Anterior cingulate cortex (tissue), 58 donors: ENCODE results near the gene OR4E1.
"Not testable (repeated sequence)": the region's sequence is repeated elsewhere in the genome, so short reads cannot be mapped to it uniquely, and the experiment has no call there.

ENCODE experiments used
- DNase-seq, 58 donors: peaks; one replicate each; lab custom pipeline; 2025; lab: John Stamatoyannopoulos, UW

The OR4E1 gene

DNA sequence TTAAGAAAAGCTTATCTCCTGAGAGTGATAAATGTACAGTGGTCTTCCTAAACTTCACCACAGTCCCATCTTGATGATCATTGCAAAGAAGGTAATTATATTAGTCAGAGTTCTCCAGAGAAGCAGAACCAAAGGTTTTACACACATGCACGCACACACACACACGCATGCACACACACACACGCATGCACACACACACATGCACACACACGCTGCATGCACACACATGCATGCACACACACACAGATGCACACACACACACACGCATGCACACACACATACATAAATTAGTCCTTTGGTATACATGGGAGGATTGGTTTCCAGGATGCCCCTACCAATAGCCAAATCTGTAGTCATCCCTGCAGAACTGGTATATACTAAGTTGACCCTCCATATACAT, 19.4 kb downstream of the OR4E1 start:
- DNase-seq = no peak

- DNase-seq = no peak
Observed at GRCh38 chr14:21653331-21653885, 20.2 kb downstream of the OR4E1 start, which contains the start of gene OR4E2. OR4E2 (plus strand) TSS chr14:21653835; CDS start chr14:21665083, 11,248 bp downstream.

DNA sequence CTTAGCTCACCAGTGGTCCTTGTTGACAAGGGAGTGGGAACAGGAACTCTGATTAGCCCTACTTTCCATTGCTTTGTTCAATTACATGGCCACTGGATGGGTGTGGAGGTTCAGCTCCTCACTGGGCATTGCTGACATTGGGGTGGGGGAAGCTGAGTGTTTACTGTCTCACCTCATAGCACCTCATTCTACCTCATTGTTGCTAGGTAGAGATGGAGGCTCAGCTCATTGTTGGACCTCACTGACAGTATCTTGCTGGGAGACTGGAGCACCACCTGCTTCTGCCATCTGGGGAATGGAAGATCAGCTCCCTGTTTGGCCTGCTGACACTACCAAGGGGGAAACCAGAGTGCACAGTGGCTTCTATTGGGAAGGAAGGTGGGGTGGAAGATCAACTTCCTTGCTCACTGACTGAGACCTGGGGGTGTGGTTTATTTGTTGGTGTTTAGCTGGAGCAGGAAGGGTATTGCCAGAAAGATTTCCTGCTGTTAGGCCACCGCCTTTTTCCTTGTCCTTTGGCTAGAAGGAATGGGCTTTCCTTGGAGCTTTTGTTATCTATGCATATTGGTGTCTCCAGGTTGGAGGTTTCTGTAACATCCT, 21.3 kb downstream of the OR4E1 start:
- no peak for DNase-seq

DNA sequence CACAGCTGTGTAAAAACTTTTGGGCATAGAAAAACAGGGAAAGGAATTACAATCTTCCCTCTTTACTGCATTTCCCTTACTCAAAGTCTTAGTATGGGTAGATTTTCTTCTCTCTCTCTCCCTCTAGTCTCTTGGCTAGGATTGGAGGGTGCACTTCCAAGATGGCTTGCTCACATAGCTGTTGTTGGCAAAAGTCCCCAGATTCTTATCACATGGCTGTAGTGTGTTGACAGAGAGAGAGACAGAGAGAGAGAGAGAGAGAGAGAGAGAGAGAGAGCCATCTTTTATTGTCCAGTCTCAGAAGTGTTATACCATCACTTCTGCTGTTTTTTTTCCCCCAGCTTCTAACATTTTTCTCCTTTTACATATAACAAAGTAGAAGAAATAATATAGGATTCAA, 26.2 kb downstream of the OR4E1 start:
- DNase-seq = no peak

DNA sequence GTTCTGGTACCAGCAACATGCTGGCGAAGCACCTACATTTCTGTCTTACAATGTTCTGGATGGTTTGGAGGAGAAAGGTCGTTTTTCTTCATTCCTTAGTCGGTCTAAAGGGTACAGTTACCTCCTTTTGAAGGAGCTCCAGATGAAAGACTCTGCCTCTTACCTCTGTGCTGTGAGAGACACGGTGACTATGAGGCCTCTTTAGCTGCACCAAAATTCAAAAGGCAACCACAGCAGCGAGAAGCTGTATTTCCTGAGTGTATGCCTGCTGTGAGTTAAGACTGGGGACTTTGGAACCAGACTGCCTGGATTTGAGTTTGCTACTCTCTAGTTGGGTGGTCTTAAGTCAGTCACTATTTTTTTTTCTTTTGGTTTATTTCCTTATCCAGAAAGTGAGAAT, 30.2 kb downstream of the OR4E1 start:
- no peak for DNase-seq

DNA sequence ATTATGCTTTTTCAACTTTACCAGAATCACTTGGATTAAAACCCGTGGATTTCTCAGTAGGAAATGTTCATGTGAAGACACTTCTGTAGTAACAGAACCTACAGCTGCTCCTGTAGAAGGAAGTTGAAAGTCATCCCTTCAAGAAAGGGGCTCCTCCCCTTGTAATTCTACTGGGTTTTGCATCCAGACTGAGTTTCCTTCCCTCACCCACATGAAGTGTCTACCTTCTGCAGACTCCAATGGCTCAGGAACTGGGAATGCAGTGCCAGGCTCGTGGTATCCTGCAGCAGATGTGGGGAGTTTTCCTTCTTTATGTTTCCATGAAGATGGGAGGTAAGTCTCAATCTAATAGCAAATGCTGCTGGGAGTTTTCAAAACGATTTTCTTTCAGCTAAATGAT, 30.9 kb downstream of the OR4E1 start:
- no peak for DNase-seq

GRCh38 chr14:21634840-21635239, 38.8 kb downstream of the OR4E1 start, which contains the start of gene OR10G2:
OR10G2 (minus strand) TSS chr14:21634940; CDS start chr14:21634842, 98 bp downstream.
- DNase-seq = no peak

- DNase-seq = no peak
Observed at GRCh38 chr14:21631084-21631483, 42.5 kb downstream of the OR4E1 start.

DNA sequence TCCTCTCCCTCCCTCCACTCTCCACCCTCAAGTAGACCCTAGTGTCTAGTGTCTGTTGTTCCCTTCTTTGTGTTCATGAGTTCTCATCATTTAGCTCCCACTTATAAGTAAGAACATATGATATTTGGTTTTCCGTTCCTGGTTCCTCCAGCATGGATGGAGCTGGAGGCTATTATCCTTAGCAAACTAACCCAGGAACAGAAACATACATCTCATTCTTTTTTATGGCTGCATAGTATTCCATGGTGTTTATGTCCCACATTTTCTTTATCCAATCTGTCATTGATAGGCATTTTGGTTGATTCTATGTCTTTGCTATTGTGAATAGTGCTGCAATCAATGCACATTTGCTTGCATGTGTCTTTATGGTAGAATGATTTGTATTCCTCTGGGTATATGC, 43.1 kb downstream of the OR4E1 start:
- not testable (repeated sequence) for DNase-seq

DNA sequence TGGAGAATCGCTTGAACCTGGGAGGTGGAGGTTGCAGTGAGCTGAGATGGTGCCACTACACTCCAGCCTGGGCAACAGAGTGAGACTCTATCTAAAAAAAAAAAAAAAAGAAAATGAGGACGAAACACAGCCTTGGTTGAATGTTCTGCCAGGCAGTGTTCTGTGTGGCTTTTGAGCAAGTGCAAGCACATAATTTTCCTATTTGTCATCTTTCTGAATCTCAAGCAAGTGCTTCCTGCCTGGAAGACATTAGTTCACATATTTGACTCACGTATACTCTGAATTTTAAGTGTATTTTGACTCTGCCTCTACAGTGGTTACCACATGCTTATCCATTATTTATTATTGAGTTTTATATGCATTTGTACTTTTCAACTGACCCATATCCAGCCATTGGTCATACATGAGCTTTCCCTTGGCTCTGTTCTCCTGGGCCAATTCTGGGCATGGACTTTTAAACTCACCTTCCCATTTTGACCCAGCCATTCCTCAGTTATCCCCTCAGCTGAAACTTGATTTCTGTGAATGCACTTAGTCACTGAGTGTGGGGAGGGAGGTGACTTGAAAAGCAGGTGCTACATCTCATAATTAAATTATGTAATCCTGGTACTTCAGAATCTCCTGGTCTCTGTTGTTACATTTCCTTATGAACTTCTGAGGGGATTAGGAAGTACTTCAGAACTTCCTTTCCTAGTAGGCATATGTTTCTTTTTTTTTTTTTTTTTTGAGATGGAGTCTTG, 47.0 kb downstream of the OR4E1 start:
- no peak for DNase-seq
